ENCODE measurements around the gene RAD51B.

The RAD51B gene

DNA sequence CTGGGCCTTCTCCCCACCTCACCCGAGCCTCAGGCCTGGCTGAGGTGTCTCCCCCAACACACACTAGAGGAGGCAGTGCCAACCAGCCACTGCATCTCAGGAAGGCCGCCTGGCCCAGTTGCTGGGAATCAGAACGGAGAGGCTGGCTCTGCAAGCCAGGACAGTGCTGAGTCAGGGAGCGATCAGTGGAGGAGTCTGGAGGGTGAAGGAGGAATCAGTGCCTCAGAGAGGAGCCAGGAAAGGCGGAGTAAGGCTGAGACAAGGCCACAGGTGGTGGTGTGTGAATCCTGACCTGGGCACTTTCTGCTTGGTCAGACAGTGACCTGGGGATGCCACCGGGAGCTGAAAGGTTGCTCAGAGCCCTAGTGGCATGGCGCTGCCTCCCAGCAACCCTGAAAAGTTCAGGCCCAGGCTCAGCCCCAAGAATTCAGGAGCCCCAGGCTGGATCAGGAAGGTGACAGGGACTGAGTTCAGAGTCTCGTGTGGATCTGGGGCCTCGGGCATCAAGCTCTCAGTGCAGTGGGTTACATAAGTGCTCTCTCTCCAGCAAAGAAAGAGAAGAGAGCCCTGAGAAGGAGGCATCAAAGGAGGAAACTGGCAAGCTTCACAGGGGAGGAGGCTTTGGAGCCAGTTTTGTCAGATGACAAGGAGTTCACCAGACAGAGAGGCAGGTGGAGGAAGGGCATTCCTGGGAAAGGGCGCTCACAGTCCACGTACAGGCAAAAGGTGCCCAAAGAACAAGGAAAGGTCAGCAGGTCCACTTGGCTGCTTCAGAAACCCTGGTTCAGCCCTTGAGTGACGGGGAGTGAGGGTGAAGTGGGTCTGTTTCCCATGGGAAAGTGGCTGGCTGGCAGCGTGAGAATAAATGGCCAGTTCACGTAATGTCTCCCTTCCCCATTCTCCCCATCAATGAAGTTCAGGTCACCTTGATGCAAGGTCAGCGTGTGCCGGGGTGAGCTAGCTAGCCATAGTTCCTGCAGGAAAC is 885.4 kb downstream of the RAD51B start:
- no peak for DNase-seq

DNA sequence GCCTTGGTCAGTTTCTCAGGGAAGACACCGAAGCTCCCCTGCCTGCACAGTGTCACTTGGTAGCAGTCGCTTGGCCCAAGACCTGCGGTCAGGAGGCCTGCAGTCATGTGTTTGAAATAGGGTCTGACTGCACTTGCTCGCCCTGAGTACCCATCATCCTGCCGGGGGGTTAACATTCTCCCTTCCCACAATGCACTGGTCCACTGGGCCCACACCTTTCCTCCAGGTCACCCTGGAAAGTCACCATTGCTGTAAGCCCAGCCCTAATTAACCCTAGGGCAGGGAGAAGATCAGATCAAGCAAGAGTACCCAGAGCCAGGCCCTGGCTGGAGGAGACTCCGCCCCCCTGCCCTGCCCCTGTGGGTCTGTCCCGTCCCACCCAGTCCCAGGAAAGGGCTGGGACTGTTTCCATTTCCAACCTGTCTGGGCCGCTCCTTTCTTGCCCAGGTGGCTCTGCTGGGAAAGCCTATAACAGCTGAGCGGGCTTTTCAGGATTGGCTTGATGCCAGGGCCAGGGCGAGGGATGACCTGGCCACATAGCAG is 886.2 kb downstream of the RAD51B start:
- no peak for DNase-seq

GRCh38 chr14:68707482-68707881 is 887.9 kb downstream of the RAD51B start:
- DNase-seq, result no peak

- no peak for DNase-seq
These were observed 888.8 kb downstream of the RAD51B start for GRCh38 chr14:68708343-68708742.

GRCh38 chr14:68709007-68709406 is 889.4 kb downstream of the RAD51B start:
- no peak for DNase-seq

GRCh38 chr14:68710776-68711175 is 891.2 kb downstream of the RAD51B start:
- DNase-seq, result no peak

DNA sequence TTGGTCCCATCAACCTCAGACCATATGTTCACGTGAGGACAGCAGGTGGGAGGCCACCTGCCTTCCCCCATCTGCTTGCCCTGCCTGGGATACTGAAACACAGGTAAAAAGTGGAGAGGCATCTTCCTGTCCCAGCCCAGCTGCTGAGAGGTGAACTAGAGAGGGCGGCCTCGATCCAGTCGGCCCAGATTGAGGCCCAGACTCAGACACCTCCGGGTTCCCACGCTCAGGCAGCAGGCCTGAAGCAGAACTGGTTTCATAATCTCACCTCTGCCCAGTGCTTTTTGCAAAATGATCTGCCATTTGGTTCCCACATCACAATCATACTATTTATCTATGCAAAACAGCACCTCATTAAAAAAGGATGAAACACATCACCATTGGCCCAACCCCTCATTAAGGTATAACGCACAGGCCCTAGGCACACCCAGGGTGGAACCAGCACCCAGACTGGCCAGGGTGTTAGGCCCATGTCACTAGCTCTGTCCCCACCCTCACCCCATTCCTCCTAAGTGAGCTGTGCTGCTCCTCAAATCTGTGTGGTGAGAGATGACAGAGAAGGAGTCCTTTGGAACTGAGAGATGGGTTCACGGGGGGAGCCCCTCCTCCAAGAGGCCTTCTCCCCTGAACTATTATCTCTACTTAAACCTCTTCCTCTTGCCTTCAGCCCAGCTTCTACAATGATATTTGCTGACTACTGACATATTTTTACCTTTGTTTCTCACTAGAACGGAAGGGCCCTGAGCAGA is 892.2 kb downstream of the RAD51B start:
- DNase-seq, result no peak

DNA sequence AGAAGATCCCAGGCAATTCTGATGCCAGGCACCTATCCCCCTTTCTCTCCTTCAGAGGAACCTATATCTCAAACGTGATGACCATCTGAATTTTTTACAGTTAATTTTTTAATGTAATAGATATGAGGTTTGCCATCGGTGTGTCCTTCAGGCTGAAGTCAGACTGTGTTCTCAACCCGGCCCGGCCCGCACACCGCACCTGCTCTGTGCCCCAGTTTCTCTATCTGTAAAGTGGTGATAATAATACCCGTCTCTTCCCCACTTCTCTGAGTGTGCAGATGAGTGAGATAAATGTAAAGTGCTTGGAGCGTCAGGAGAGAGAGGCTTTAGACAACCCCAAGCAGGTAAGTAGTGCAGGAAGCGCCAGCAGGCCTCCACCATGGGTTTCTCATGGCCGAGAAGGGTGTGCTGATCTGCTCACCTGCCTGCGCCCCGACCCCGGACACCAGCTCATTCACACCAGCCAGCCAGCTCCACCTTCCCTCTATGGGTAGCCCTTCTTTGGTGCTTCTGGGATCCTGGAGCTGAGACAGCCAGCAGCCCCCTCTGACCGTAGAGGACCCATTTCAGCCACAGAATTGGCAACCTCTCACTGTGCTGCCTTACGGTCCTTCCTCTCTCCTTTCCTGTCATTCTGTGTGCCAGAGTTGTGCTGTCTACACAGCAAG is 893.3 kb downstream of the RAD51B start:
- DNase-seq, result no peak

DNA sequence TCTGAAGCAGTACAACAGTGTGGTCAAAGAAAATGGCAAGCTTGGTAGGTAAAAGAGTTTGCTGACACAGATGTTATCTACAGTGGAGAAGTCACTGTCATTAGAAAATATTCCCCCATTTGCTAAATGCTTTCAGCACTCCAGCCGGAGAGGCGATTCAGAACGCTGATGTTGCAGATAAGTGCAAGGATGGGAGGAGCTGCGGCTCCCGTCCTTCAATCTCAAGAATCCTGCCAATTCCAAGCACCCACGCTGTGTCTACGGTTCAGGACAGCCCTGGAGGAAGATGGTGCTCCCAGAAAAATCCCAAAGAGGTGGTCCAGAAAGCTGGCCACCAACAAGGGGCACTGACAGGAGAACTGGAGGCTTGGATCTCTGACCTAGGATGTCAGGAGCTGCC is 894.2 kb downstream of the RAD51B start:
- no peak for DNase-seq

DNA sequence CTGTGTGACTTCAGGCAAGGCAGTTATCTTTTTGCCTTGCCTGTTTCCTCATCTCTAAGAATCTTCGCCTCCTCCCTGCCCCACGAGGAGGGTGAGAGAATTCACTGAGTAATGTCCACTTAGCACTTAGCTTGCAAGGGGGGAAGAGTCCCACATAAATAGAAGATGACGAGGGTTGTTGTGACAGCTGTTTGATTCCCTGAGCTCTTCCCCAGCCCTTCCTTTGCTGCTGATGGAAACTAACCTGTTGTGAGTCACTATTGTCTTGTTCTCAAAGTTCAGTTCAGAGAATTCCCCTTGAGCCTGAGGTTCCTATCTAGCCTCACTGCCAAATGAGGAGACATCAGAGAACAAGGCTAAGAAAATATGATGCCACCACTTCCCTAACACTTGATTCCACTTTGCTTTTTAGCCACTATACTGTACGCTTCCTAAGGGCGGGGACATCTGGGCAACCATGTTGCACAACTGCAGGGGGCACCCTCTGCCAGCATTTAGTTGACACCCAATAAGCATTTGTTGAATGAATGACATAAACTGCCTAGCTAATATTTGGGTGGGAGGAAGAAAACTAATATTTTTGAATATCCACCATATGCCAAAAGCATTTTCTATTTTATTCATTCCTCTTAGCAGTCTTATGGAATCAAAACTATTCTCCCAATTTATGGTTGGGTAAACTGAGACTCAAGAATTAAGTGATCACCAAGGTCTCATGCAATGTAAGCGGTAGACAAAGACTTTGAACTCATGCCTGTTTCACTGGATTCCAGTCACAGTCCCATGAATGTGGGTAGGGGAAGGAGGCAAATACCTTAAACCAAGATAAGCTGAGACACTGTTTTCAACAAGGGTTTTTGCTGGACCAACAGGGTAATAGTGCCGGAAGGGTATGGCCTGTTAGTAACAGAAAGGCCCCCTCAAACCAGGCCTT is 895.7 kb downstream of the RAD51B start:
- no peak for DNase-seq

- no peak for DNase-seq
These were observed 897.1 kb downstream of the RAD51B start for GRCh38 chr14:68716698-68717097.

DNA sequence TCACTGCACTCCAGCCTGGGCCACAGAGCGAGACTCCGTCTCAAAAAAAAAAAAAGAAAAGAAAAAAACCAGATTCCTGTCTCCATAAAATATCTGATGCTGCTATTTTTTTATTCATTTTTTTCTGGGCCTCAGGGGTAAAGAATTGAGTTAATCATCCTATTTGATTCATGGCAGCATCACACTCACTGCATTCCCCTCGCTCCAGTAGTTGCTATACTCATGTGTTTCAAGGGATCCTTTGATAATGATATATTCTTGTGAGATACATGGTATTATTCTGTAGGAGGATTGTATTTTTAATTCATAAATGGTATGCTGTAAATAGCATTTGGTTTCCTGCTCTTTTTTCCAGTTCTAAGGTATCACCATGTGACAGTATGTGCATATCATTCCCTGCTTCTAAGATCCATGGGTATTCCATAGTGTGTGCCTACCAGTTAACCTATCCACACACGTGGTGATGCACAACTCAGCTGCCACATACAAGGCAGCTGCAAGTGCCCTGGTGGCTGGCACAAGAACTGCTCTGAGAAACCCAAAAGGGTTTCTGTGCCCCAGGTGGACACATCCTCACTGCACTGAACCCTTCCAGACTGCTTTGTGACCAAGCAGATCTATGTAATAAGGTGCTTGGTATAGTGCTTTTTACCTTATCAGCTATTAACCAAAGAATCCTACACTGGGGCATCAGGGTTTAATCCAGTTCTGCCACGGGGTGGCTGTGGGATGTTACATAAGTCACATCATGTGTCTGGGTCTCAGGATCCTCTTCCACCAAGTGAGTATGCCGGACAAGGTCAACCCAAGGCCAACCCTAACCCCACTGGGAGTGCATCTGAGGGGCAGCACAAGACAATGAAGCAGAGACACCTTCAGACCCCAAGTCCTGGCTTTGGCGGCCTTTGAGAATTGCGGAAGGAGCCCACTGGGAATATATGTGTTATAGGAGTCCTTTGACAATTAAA is 898.7 kb downstream of the RAD51B start:
- DNase-seq, result peak; percentile 18 to 30

DNA sequence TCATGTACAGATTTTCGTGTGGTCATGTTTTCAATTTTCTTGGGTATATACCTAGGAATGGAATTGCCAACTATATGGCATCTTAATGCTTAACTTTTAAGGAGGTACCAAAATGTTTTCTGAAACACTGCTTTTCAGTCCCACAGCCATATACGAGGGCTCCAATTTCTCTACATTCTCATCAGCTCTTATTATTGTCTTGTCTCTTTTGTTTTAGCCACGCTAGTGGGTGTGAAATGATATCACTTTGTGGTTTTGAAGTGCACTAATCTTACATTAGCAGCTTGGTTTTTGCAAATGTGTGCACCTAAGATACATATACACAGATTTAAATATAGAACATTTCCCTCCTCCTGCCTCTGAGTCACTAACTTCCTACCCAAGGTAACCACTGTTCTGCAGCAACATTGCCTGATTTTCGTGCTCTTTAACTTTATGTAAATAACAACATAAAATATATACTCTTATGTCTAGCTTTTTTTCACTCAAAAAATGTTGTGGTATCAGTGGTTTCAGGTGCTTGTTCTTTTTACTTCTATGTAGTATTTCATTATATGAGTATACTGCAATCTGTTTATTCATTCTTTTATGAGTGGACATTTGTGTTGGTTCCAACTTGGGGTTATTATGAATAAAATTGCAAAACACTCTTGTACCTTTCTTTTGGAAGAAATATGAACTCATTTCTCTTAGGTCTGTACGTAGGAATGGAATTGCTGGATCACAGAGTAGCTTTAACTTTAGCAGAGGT is 900.2 kb downstream of the RAD51B start:
- DNase-seq, result peak; percentile 25 to 32

- DNase-seq, result no peak
These were observed 902.6 kb downstream of the RAD51B start for GRCh38 chr14:68722186-68722585.

GRCh38 chr14:68722968-68723566 is 903.5 kb downstream of the RAD51B start:
- DNase-seq, result no peak

DNA sequence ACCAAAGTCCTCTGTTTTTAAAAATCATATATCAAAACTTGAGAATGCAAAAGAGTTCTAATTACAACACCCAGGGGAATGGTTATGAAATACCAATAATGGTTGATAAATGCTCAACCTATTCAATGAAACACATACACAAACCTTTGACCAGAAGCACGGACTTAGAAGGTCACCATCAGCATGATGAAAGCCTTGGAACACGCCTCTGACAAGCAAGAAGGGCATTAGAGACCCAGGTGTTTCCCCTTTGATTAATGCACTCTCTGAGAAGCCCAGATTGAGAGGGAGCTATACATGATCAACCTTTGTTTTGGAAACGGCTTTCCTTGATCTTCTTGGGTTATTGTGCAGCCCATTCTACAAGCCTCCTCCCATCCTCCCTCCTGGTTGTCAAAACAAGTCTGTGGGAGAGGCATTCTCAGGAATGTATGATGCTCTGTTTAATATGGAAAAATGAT is 904.3 kb downstream of the RAD51B start:
- no peak for DNase-seq

- no peak for DNase-seq
These were observed 905.3 kb downstream of the RAD51B start for GRCh38 chr14:68724914-68725313.

GRCh38 chr14:68726093-68726695 is 906.6 kb downstream of the RAD51B start:
- DNase-seq, result no peak
